ENCODE measurements around the gene FAM240A. TPM values are rescaled to one million over a fixed set of nuclear protein-coding genes. Genes with fewer than 3 reads are reported as not detected.
"Not testable (repeated sequence)": the region's sequence is repeated elsewhere in the genome, so short reads cannot be mapped to it uniquely, and the experiment has no call there.

Gene FAM240A
- polyA plus RNA-seq, 6 donors from 2014 or later: not detected

GRCh38 chr3:46577580-46578249 is 34.6 kb upstream of the FAM240A start:
- Mint-ChIP-seq H3K27me3 (peaks cover 20 to 37% (median 36%) of the 10 kb centered on the region in 3 donors), H3K4me1 (peaks cover 0 to 10% (median 2%) of the 10 kb centered on the region in 3 donors)
- H3K4me3 Mint-ChIP-seq; H3K9me3 Mint-ChIP-seq; DNase-seq; H3K36me3 Mint-ChIP-seq; H3K27ac Mint-ChIP-seq; ATAC-seq (ENCODE audit: low read depth in 2 of 2): not testable (repeated sequence)

DNA sequence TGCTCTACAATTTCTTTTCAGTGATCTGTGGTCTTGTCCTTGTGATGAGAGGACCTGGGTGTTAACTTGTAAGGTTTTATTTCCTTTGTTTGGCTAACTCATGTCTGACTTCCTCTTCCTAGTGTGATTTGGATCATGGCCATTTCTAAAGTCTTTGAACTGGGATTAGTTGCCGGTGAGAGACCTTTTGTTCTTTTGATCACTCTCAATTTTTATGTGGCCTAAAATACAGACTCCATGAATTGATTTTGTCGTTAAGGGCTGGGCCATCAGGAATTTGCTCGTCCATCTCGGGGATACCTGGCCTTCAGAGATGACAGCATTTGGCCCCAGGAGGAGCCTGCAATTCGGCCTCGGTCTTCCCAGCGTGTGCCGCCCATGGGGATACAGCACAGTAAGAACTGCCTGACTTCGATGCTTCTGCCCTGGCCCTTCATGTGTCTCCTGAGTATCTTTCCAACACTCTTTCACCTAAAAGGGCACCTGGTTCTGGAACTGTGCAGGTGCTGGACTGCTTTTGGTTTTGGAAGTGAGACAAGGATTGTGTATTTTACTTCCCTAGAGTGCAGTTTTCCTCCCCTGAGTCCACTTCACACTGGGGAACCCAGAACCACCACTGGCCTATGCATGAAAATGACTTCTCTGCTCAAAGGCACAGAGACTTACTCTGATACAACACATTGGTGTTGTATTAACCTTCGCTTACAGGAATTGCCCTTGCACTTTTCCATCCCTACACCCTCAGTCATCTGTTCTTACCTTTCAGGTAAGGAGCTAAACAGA is 33.2 kb upstream of the FAM240A start:
- no peak for DNase-seq
- H3K27ac Mint-ChIP-seq: no peak overlapping the region
- no peak for ATAC-seq (ENCODE audit: low read depth in 2 of 2)
- H3K9me3 Mint-ChIP-seq: no peaks in the 10 kb centered on the region
- peaks cover 14 to 32% (median 26%) of the 10 kb centered on the region in 3 donors for H3K27me3 Mint-ChIP-seq
- peaks cover 0 to 10% (median 2%) of the 10 kb centered on the region in 3 donors for H3K4me1 Mint-ChIP-seq
- no peaks in the 10 kb centered on the region for H3K36me3 Mint-ChIP-seq
- H3K4me3 Mint-ChIP-seq: no peak overlapping the region

- H3K4me1 Mint-ChIP-seq: peaks cover 0 to 10% (median 2%) of the 10 kb centered on the region in 3 donors
- H3K27ac Mint-ChIP-seq: peak overlapping the region in 1 of 6 donors; percentile 7
- H3K27me3 Mint-ChIP-seq: peaks cover 14 to 32% (median 19%) of the 10 kb centered on the region in 3 donors
- no peaks in the 10 kb centered on the region for H3K9me3 Mint-ChIP-seq
- no peaks in the 10 kb centered on the region for H3K36me3 Mint-ChIP-seq
- no peak overlapping the region for H3K4me3 Mint-ChIP-seq
- no peak for ATAC-seq (ENCODE audit: low read depth in 2 of 2)
- DNase-seq: no peak
Observed at GRCh38 chr3:46579756-46580286, 32.5 kb upstream of the FAM240A start.

DNA sequence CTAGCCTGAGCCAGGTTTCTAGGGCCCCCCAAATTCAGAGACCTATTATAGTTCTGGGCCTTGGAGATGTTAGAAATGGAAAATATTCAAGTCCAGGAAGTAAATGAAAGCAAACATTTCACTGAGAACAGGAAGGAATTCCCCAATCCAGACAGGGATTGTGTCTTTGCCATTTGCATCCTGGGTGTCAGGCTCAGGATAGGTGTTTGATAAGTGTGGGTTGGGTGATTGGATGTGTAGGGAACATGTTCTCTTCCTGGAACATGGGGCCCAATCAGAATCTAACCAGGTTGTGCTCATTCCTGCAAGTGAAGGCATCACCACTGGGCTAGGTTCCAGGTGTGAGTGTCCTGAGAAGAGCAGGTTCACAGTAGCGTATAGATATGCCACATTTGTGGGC is 31.6 kb upstream of the FAM240A start:
- H3K36me3 Mint-ChIP-seq: no peaks in the 10 kb centered on the region
- H3K27ac Mint-ChIP-seq: no peak overlapping the region
- DNase-seq: no peak
- H3K27me3 Mint-ChIP-seq: peaks cover 13 to 35% (median 20%) of the 10 kb centered on the region in 3 donors
- ATAC-seq (ENCODE audit: low read depth in 2 of 2): no peak
- peaks cover 0 to 10% (median 2%) of the 10 kb centered on the region in 3 donors for H3K4me1 Mint-ChIP-seq
- no peak overlapping the region for H3K4me3 Mint-ChIP-seq
- no peaks in the 10 kb centered on the region for H3K9me3 Mint-ChIP-seq

- Mint-ChIP-seq H3K4me1 (no peaks in the 10 kb centered on the region), H3K9me3 (no peaks in the 10 kb centered on the region), H3K4me3 (no peak overlapping the region), H3K27ac (no peak overlapping the region), H3K36me3 (no peaks in the 10 kb centered on the region), H3K27me3 (peaks cover 11 to 28% (median 16%) of the 10 kb centered on the region in 3 donors)
- no peak for ATAC-seq (ENCODE audit: low read depth in 2 of 2)
- DNase-seq: no peak
Observed at GRCh38 chr3:46584598-46585467, 27.5 kb upstream of the FAM240A start.

DNA sequence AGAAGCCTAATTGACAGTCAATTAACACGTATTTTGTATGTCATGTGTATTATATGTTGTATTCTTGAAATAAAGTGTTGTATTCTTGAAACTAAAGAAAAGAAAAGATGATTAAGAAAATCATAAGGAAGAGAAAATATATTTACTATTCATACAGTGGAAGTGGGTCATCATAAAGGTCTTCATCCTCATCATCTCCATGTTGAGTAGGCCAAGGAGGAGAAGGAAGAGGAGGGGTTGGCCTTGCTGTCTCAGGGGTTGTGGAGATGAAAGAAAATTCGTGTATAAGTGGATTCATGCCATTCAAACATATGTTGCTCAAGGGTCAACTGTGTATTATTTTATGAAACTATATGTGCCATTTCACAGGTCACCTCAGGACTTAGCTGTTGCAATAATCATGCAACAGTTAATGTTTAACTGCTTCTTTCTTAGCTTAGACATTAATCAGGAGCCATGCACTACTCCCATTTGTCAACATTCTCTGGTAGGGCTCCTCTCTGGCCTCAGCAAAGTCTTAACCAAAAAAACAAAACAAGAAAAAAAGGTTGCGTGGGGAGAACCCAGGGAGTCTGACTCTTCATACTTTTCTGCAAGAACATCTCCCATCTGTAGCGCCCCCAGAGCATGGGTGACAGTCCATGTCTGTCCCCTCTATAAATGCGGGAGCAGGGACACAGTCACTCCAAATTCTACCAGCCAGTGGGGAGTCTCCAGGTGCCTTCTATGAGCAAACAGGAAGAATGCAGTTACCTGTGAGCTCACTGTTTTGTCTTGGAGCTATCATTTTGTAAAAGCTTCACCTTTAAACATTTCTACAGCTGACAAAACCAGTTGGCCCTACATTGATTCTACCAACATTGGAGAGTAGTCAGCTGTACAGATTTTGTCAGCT is 26.3 kb upstream of the FAM240A start:
- no peak overlapping the region for H3K27ac Mint-ChIP-seq
- peaks cover 11 to 32% (median 18%) of the 10 kb centered on the region in 3 donors for H3K27me3 Mint-ChIP-seq
- H3K36me3 Mint-ChIP-seq: no peaks in the 10 kb centered on the region
- no peak for DNase-seq
- H3K4me3 Mint-ChIP-seq: no peak overlapping the region
- H3K9me3 Mint-ChIP-seq: no peaks in the 10 kb centered on the region
- no peaks in the 10 kb centered on the region for H3K4me1 Mint-ChIP-seq
- no peak for ATAC-seq (ENCODE audit: low read depth in 2 of 2)

- no peak overlapping the region for H3K4me3 Mint-ChIP-seq
- no peaks in the 10 kb centered on the region for H3K36me3 Mint-ChIP-seq
- no peaks in the 10 kb centered on the region for H3K9me3 Mint-ChIP-seq
- peak overlapping the region in 1 of 6 donors; percentile 5 for H3K27ac Mint-ChIP-seq
- DNase-seq (no peak), ATAC-seq (ENCODE audit: low read depth in 2 of 2) (no peak)
- H3K27me3 Mint-ChIP-seq: peaks cover 9 to 27% (median 18%) of the 10 kb centered on the region in 3 donors
- no peaks in the 10 kb centered on the region for H3K4me1 Mint-ChIP-seq
Observed at GRCh38 chr3:46586738-46587246, 25.5 kb upstream of the FAM240A start.

DNA sequence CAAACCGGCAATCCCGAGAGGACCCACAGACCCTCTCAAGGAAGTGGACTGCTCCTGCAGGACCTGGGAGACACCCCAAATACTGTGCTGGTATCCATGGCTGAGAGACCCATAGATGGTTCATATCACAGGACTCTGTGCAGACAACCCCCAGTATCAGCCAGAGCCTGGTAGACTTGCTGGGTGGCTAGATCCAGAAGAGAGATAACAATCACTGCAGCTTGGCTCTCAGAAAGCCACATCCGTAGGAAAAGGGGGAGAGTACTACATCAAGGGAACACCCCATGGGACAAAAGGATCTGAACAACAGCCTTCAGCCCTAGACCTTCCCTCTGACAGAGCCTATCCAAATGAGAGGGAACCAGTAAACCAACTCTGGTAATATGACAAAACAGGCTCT is 25.1 kb upstream of the FAM240A start:
- H3K36me3 Mint-ChIP-seq; ATAC-seq (ENCODE audit: low read depth in 2 of 2); H3K9me3 Mint-ChIP-seq; DNase-seq; H3K4me3 Mint-ChIP-seq; H3K4me1 Mint-ChIP-seq: not testable (repeated sequence)
- Mint-ChIP-seq H3K27ac (peak overlapping the region in 1 of 6 donors; percentile 5), H3K27me3 (peaks cover 6 to 27% (median 18%) of the 10 kb centered on the region in 3 donors)

DNA sequence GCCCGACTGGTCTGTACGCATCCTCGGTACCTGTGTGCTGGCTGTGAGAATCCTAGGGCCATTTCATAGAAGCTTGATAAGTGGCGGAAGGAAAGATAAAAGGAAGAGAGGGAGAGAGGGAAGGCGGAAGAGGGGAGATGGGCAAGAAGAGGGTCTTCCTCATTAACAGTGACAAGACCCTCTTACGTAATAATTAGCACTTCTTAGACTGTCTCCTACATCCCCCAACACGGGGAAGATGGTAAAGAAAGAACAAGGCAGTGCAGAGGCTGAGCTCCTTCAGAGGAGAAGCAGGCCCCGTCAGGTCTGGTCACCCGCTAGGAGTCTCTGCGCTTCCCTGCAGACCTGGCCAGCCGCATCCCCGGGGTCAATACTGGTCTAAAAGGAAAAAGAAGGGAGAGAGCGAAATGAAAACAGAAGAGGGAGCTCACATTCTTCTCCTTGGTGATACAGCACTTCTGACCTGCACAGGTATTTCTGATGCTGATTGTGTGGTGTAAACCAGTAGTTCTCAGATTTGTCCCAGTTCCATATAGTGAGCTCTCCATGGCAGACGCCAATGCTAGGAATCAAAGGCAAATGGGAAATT is 19.0 kb upstream of the FAM240A start:
- no peak for DNase-seq
- Mint-ChIP-seq H3K27ac (peak overlapping the region in 1 of 6 donors; percentile 59), H3K9me3 (no peaks in the 10 kb centered on the region), H3K27me3 (peaks cover 4 to 9% (median 9%) of the 10 kb centered on the region in 3 donors), H3K4me3 (no peak overlapping the region), H3K4me1 (no peaks in the 10 kb centered on the region), H3K36me3 (no peaks in the 10 kb centered on the region)
- no peak for ATAC-seq (ENCODE audit: low read depth in 2 of 2)

- ATAC-seq (ENCODE audit: low read depth in 2 of 2) (no peak), DNase-seq (no peak)
- Mint-ChIP-seq H3K9me3 (no peaks in the 10 kb centered on the region), H3K36me3 (no peaks in the 10 kb centered on the region), H3K27me3 (peaks cover 4 to 9% (median 9%) of the 10 kb centered on the region in 3 donors), H3K4me1 (no peaks in the 10 kb centered on the region), H3K27ac (no peak overlapping the region), H3K4me3 (no peak overlapping the region)
Observed at GRCh38 chr3:46593979-46594378, 18.3 kb upstream of the FAM240A start.

GRCh38 chr3:46594723-46595122 is 17.6 kb upstream of the FAM240A start:
- Mint-ChIP-seq H3K4me3 (no peak overlapping the region), H3K27ac (no peak overlapping the region)

DNA sequence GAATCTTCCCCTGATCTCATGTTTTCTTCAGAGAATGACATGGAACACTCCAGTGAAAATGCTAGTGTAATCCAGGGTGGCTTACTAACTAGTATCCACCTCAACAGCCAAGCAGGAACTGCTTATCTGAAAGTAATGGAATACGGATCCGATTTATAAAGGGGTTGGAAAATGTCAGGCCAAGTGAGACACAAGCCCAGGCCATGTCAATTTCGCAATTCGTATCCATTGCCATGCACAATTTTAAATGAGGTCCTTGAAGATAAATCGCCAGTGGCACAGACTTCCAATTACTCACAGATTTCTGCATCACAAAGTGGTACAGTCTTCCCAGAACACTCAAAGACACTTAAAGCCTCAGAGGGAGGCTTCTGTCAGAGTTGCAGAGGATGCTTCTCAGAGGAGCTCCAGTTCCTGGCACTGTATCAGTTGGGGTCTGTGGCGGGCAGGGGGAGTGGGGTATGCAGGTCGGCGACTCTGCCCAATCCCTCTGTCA is 16.5 kb upstream of the FAM240A start:
- no peaks in the 10 kb centered on the region for H3K36me3 Mint-ChIP-seq
- peaks cover 0 to 7% (median 4%) of the 10 kb centered on the region in 3 donors for H3K27me3 Mint-ChIP-seq
- no peaks in the 10 kb centered on the region for H3K4me1 Mint-ChIP-seq
- H3K4me3 Mint-ChIP-seq: no peak overlapping the region
- DNase-seq: no peak
- no peak overlapping the region for H3K27ac Mint-ChIP-seq
- no peak for ATAC-seq (ENCODE audit: low read depth in 2 of 2)
- H3K9me3 Mint-ChIP-seq: no peaks in the 10 kb centered on the region

More at GRCh38 chr3:46594723-46595122, 17.6 kb upstream of the FAM240A start:
- Mint-ChIP-seq H3K27me3 (peaks cover 4 to 12% (median 7%) of the 10 kb centered on the region in 3 donors), H3K9me3 (no peaks in the 10 kb centered on the region), H3K36me3 (no peaks in the 10 kb centered on the region), H3K4me1 (no peaks in the 10 kb centered on the region)
- DNase-seq (no peak), ATAC-seq (ENCODE audit: low read depth in 2 of 2) (no peak)
